Measurements from ENCODE around the gene DST.

Gene DST

DNA sequence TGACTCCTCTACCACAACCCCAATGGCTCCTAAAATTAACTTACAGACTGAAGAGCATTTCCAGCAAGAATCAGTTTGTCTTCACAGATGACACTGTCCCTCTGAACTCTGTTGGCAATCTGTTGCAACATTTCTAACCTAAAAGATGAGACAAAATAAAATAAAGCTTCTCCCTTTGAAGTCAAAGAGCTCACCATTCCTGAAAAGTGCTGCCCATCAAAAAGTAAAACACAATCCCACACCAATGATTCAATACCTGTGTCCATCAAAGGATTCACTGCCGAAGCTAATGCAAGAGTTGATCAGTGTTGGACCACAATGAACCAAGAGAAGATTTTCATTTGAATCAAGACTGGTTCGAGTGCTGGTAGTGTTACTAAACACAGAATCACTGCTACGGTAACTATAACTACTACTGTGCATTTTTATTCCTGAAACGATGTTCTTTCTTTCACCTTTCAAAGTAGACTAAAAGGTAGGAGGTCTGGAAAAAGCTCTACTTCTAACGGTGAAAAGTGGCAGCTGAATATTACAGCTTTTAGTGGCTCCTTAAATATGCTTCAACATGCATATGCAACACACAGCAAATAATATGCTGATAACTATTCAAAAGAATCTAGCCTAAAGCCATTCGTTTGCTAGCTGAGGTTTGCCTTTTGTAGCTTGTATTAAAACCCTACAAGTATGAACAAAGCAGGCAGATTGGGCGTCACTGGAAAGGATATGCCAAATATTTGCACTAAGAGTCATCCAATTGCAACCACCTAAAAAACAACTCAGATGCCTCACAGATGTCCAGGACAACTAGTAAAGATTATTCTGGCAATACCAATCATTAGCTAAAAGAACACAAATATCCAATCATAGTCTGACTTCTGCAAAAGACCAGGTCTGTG is at the start of gene DST:
DST (minus strand) TSS at position 524 of the 896 bp plus-strand sequence.
- no peak for DNase-seq (ENCODE audit: low read depth, low spot score)

DNA sequence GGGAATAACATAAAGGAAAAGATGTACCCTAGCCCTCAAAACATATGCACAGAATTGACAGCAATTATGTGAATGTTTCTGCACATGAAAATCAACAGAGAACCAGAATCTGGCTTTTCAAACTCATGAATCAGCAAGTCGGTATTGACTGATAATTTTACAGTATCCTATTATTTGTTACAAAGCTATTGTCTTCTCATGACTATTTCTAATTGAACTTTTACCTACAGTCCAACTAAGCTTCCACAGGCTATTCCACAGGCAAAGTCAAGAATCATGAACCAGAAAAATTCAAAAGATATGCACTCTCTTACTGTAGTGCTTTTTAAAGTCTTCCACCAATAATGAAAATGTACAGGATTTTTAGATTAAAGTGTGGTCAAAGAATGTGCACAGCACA is 49.1 kb upstream of the DST start:
- no peak for DNase-seq (ENCODE audit: low read depth, low spot score)

- DNase-seq (ENCODE audit: low read depth, low spot score), result no peak
Observed at GRCh38 chr6:56691286-56691595, 48.6 kb upstream of the DST start.

DNA sequence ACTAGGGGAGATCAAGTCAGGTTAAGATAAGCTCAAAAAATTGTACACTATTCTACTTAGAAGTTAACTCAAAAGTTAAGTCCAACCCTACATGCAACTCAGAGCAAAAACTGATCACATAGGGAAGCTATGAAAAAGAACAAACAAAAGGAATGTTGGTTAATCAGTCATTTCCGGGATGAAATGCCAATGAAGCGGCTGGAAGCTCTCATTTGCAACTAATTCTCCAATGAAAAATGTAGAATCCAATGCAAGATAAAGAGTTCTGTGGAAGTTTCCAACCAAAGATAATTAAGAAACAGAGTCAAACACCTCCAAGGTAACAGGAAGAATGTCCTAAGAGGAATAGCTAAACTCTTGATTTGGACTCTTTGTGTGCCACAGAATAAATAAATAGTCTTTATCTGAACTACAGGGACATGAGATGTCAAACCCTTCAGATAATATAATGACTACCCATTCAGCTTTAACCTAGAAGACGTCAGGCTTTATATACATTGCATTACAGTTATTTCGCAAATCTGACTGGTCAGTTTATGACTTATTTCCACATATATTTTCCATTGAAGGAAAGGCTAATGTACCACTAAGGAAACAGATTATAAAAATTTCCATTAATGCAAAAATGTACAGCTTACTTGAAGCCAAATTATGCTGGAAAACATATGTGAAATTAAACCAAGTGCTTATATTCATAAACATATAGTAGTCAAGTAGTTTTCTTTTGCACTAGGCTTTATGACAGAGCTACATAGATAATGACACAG is 48.0 kb upstream of the DST start:
- DNase-seq (ENCODE audit: low read depth, low spot score), result no peak

- DNase-seq (ENCODE audit: low read depth, low spot score), result no peak
Observed at GRCh38 chr6:56689663-56690062, 47.0 kb upstream of the DST start.

DNA sequence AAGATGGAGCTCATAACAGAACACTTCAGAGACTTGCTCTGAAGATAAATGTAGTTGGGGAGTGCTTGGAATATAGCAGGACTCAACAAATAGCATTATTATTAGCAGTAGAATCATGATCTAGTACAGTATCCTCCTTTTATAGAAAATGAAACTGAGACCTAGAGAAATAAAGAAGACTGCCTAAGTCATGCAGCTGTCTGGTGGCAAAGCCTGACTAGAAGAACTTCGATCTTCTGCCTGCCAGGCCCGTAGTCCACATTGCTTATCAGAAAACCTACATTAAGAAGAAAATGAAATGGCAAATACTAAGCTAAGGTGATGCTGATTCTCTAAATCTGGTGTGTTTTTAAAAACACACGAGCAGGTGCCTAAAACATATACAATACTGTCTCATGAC is 46.4 kb upstream of the DST start:
- DNase-seq (ENCODE audit: low read depth, low spot score), result no peak

DNA sequence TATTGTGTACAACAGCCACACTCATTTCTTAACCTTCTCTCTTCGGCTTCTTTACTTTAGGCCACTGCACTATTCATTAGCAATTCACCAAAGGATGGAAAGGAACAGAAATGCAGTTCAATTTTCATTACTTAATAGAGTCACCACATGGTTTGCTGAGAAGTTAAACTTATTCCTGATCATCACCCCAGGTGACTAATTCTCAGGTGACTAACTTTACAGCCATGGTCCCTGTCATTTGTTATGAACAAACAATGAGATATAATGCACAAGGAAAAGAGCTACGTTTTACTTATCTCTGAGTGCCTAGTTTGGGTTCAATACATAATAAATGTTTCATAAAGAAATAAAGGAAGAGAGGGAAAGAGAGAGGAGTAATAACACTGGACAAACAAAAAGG is 45.8 kb upstream of the DST start:
- no peak for DNase-seq (ENCODE audit: low read depth, low spot score)

DNA sequence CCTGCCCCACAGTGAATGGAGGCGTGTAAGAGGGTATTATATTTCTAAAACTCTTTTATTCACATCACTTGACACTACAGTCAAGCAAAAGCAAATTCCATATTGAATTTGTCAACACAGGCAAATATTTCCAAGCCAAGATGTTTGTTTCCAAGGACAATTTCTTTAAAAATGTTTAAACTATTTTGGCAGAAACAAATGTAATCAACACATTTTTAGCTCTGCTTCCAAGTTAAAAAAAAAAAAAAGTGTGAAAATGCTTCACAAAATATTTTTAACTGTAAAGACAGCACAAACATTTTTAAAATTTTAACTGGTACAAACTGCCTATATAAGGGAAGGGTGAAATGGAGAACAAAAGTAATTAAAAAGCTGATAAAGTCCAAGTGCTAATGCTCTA is 44.9 kb upstream of the DST start:
- no peak for DNase-seq (ENCODE audit: low read depth, low spot score)

DNA sequence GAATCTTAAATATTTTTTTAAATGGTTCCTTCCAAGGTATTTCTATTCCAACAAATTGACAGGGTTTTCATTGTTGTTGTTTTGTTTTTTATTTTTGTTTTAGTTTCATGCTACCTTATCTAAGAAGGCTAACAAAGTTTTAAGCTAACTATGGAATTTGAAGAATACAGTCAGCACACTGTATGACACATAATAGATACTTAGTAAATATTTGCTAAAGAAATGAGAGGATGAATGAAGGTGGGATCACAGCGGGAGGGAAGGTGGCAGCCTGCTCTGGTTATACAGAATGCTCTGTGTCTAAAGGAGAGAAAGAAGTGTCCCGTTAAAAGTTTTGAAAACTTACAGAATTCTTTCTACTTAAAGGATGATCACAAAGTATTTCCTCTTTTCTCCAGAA is 43.7 kb upstream of the DST start:
- no peak for DNase-seq (ENCODE audit: low read depth, low spot score)

DNA sequence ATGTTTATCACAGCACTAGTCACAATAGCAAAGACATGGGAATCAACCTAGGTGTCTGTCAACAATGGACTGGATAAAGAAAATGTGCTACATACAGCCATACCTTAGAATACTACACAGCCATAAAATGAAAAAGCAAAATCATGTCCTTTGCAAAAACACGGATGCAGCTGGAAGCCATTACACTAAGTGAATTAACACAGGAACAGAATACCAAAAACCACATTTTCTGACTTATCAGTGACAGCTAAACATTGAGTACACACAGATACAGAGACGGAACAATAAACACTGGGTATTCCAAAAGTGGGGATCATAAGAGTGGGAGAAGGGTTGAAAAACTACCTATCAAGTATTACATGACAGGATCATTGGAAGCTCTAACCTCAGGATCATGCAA is 43.3 kb upstream of the DST start:
- DNase-seq (ENCODE audit: low read depth, low spot score), result no peak

- DNase-seq (ENCODE audit: low read depth, low spot score), result no peak
Observed at GRCh38 chr6:56685102-56685733, 42.5 kb upstream of the DST start.

DNA sequence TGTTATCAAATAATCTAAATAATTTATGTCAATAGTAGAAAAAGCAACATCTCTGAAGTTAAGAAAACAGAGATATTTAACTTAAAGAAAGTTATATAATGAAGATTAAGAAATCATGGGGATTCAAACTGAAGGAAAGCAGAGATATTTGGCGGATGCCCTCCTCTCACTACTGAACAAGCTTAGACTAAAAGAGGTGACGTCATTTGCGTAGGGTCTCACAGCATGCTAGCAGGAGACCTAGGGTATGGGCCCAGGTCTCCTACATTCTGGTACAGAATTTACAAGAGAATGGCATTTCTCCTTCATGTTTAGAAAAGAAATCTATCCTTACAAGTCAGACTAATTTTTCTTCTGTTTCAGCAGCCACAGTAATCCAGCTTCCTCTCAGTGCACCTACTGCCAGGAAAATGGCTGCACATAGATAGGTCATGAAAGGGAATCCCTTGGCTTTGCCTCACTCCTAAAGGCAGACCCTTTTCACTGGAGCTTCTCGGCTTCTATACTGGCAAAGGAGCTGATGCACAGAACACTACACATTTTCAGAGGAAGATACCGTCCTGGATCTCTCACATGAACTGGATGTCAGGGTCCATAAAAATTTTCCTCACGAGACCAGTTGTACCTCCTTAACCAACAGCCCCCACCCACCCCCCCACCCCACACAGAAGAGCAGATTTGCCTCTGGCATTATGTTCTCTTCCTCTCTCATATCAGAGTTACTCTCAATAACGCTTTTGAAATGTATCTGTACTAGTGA is 41.8 kb upstream of the DST start:
- no peak for DNase-seq (ENCODE audit: low read depth, low spot score)

GRCh38 chr6:56683882-56684281 is 41.2 kb upstream of the DST start:
- DNase-seq (ENCODE audit: low read depth, low spot score), result no peak

GRCh38 chr6:56682635-56683034 is 39.9 kb upstream of the DST start:
- DNase-seq (ENCODE audit: low read depth, low spot score), result no peak

- DNase-seq (ENCODE audit: low read depth, low spot score), result no peak
Observed at GRCh38 chr6:56677559-56677958, 34.9 kb upstream of the DST start.

GRCh38 chr6:56671651-56672461 is 29.2 kb upstream of the DST start:
- no peak for DNase-seq (ENCODE audit: low read depth, low spot score)

GRCh38 chr6:56671160-56671559 is 28.5 kb upstream of the DST start:
- DNase-seq (ENCODE audit: low read depth, low spot score), result no peak

DNA sequence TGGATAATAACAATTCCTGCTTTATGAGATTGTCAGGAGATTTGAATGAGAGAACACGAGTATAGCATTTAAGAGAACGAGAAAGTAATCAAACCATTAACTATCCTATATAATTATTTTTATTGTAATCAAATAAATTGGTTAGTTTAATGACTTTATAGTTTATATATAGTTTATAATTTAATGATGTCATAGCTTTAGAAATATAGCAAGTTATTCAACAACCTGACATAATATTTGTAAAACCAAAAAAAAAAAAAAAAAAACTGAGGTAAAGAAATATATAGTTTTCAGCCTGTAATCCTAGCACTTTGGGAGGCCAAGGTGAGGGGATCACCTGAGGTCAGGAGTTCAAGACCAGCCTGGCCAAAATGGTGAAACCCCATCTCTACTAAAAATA is 26.4 kb upstream of the DST start:
- no peak for DNase-seq (ENCODE audit: low read depth, low spot score)

- no peak for DNase-seq (ENCODE audit: low read depth, low spot score)
Observed at GRCh38 chr6:56668158-56668557, 25.5 kb upstream of the DST start.

DNA sequence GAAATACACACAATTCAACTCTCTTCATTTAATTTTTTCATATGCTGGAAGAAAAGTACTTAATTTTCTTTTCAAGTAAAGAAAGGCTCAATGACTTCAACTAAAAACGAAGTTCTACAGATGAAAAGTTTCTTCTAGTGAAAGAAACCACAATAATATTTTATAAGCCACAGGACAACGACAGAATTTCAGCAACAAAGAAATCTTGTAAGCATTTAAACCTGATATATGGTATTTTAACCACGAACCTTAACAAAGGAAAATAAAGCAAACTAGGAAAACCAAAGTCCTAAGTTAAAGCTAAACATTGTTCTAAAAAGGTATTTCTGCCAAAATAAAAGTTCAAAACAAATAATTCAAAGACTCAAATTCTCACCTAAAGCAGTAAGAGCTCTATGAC is 24.6 kb upstream of the DST start:
- no peak for DNase-seq (ENCODE audit: low read depth, low spot score)

- DNase-seq (ENCODE audit: low read depth, low spot score), result no peak
Observed at GRCh38 chr6:56664029-56664428, 21.3 kb upstream of the DST start.
